GM19099 (cell line): ENCODE data around the gene PER2.

Experiments
- POLR2A ChIP-seq: IDR thresholded peaks from 3 replicates; pipeline ENCODE4 v1.6.1; 2011; ENCODE audit warnings: low read depth; ENCODE audit not compliant: insufficient read length; ENCODE audit errors: extremely low read depth

The PER2 gene

GRCh38 chr2:238259061-238260020 is 29.1 kb downstream of the PER2 start:
- TF ChIP-seq POLR2A: no peak

- no peak for TF ChIP-seq POLR2A
Measured at GRCh38 chr2:238257786-238258700, 30.4 kb downstream of the PER2 start.

DNA sequence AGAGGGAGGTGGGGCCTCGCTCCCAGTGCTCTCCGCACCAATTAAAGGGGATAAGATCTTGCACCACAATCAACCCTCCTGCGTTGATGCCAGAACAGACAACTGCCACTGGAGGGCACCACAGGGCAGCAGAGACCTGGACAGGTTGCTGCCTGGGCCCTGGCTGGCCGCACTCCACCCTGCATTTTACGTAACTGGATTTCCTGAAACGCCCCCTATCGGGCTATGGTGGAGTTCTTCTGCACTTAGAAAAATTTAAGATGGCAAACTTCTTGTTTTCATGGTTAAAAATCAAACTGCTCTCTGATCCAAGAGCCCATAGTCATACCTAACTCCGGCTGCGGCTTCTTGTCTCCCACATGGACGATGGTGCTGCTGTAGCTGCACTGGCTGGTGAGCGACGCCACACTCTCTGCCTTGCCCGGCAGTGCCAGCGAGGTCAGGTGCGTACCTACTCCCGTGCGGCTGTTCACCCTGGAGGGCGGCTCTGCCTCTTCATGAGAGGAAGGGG is 31.8 kb downstream of the PER2 start:
- no peak for TF ChIP-seq POLR2A

GRCh38 chr2:238256111-238256510 is 32.3 kb downstream of the PER2 start:
- no peak for TF ChIP-seq POLR2A

DNA sequence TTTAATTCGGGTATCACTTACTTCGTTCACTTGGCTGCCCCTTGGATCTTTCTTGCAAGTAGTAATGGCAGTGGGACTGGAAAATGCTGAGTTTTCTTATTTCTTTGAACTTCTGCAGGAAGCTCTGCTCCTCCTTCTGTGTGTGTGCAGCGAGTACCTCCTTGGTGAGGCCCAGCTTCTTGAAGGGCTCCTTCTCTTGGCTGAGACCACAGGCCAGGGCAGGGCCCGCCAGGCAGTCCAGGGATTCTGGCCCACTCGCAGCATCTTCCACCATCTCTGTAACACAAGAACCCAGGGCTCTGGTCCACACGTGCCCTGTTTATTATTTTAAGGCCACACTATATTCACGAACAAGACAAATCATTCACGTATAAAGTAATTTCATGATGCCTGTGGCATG is 32.8 kb downstream of the PER2 start:
- no peak for TF ChIP-seq POLR2A

- no peak for TF ChIP-seq POLR2A
Measured at GRCh38 chr2:238255151-238255551, 33.3 kb downstream of the PER2 start.

DNA sequence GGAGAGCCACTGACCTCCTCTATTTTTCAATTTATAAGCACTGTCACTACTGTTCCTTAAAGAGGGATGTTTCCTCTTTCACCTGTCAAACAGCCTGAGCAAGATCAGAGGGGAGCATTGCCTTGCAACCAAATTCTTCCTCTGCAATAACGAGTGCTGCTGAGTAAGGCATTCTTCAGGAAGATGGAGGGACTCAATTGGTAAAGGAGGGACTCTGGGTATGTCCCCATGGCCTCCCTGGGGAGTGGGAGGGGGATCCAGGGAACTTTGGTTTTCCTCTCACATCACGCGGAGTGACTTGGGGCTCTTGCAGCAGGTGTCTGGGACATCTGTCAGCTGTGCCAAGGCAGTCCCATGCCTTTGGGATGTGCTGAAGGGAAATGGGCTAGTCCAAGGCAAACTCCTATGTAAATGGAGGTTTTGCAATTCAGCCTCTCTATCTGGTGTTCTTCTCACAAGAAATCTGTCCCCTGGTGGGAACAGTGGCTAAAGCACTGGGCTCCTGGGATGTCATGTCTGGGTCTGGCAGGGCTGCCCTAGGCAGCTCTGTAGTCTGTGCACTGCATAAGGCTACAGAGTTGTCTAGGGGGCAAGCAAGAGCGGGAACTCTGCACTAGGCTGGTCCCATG is 34.2 kb downstream of the PER2 start:
- TF ChIP-seq POLR2A: no peak

DNA sequence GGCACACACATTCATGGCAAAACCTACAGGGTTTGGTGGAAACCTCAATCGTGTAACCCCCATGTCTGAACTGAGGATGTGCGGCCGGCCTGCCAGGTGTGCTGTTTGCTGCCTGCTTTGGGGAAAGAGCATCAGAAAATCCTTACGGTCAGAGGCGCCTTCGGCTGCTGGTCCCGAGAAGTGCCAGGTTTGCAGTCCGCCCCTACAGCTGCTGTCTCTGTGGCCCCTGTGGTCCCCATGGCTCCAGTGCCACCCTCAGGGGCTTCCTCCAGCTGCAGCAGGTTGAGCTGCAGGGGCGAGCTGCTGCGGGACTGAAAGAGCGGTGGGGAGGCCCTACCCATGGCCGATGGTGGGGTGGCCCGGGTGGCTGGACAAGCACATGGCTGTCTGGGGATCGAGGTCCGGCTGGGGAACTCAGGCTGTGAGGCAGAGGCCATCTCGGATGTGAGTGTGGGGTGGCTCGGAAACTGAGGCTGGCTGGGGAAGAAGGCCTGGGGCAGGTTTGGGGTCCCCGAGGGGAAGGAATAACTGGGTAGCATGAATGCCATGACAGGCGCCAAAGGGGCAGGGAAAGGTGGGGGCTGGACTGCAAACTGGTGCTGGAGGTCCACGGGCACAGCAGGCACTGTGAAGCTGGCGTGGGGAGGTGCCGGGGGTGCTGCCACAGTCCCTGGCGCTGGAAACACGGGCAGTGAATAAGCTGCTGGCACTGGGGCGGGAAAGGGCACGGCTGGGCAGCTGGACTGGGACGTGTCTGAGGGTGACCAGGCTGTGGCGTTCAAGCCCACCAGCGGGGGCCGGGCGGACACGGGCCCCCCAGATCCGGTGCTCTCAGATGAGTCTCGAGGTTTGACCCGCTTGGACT is 35.4 kb downstream of the PER2 start:
- TF ChIP-seq POLR2A: no peak

DNA sequence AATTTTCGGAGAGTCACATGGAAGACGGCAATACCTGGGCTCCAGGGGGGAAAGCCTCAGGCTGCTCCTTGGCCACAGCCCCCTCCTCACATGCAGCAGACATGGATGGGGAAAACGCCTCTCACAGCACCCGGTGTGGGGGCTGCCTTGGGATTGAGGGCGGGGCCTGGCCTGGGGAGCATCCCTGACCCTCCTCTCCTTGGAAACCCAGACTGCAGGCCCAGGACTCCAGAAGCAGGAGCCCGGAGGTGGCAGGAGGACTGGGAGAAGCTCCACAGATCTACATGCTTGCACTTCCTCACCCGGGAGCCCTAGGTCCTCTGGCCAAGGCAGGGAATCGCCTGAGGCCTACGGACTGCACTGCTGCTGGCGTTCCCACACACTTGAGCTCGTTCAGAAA is 36.4 kb downstream of the PER2 start:
- TF ChIP-seq POLR2A: no peak

- TF ChIP-seq POLR2A: no peak
Measured at GRCh38 chr2:238251331-238251730, 37.1 kb downstream of the PER2 start.

GRCh38 chr2:238250896-238251295 is 37.5 kb downstream of the PER2 start:
- TF ChIP-seq POLR2A: no peak

- no peak for TF ChIP-seq POLR2A
Measured at GRCh38 chr2:238247841-238248453, 40.5 kb downstream of the PER2 start.

DNA sequence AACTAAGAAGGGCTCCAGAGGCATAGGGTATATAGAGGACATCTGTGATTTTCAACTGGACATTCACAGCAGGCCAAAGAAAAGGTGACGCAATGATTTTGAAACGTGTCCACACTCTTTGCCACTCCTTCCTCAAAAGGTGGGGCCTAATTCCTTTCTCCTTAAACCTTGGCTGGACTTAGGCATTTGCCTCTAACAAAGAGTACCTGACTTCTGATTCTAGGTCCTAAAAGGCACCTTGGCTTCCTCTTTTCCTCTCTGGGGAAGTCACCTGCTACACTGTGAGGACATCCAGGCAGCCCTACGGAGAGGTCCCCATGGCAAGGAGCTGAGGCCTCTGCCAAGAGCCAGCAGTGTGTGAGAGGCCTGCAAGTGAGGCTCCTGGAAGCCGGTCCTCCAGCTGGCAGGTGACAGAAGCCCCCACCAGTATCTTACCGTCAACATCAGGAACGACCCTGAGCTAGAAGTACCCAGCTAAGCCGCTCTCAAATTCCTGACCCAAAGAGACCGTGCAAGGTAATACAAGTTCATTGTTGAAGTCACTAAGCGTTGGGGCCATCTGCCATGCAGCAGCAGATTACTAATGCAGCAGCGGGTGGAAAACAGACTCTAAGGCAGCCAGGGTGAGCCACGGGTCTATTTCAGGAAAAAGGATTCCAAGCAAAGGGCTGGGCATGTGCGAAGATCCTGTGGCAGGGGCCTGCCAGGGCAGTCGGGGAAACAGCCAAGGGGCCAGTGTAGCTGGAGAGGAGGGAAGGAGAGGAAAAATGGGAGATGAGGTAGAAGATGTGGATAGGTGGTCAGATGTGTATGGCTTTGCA is 41.2 kb downstream of the PER2 start:
- TF ChIP-seq POLR2A: no peak
